NCI-H2227 treated with DMSO at 0.1 percent for 48 hours (cell line): Measurements from ENCODE around the gene GOT1.

Source experiments
- DNase-seq: peaks from one replicate; lab custom pipeline; 2025; lab: John Stamatoyannopoulos, UW

The GOT1 gene

GRCh38 chr10:99433378-99434020 is 3.1 kb upstream of the GOT1 start:
- no peak for DNase-seq

- DNase-seq, result no peak
Observed at GRCh38 chr10:99432881-99433280, 2.5 kb upstream of the GOT1 start.

GRCh38 chr10:99432047-99432446 is 1.6 kb upstream of the GOT1 start:
- no peak for DNase-seq

- no peak for DNase-seq
Observed at GRCh38 chr10:99431190-99431760, 851 bp upstream of the GOT1 start.

- DNase-seq, result no peak
Observed at GRCh38 chr10:99430116-99430450, 341 bp downstream of the GOT1 start.

DNA sequence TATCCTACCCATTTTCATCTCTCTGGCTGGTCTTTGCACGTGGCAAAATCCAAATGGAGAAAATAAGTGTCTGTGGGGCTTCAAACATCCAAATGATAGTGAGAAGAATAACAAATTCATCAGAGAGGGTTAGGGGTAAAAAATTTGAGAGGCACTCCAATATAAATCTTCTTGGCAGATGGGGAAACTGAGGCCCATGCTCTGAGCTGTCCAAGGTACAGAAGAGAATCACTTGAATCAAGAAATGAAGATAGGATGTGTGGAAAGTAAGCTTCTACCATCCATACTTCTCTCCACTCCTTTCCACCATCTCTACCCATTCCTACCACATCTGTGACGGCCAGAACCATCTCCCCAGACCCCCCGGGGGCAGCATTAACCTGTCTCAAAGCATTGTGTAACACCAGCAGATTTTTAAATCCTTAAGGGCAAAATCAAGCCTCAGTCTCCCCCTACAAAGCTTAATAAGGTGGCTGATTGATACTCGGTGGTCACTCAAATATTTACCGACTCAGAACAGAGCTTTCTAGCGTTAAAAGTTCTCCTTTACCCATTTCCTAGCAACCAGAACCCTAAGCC is 818 bp downstream of the GOT1 start:
- DNase-seq, result no peak

- no peak for DNase-seq
Observed at GRCh38 chr10:99427566-99428190, 2.7 kb downstream of the GOT1 start.

- no peak for DNase-seq
Observed at GRCh38 chr10:99426689-99427088, 3.7 kb downstream of the GOT1 start.

GRCh38 chr10:99425204-99425603 is 5.2 kb downstream of the GOT1 start:
- no peak for DNase-seq

- DNase-seq, result no peak
Observed at GRCh38 chr10:99424656-99425055, 5.8 kb downstream of the GOT1 start.

GRCh38 chr10:99422529-99423096 is 7.8 kb downstream of the GOT1 start:
- no peak for DNase-seq

GRCh38 chr10:99421233-99421739 is 9.1 kb downstream of the GOT1 start:
- DNase-seq, result no peak

DNA sequence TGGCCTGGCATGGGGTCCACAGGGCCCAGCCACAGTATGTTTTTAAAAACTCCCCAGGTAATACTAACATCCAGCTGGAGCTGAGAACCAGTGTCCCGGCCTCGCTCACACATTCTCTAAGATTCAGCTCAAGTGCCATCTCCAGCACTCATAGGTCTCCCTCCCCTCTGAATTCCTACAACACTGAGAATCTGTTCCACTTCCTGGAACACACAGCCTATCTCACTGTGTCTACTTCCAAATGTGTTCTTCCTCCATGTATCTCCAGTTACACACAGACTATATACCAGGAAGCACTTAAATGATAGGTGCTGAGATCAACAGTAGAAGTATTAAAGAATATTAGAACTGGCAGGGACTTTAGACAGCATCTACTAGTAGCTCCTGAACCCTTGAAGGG is 10.7 kb downstream of the GOT1 start:
- DNase-seq, result no peak

- no peak for DNase-seq
Observed at GRCh38 chr10:99418910-99419624, 11.4 kb downstream of the GOT1 start.

- DNase-seq, result no peak
Observed at GRCh38 chr10:99412099-99412498, 18.3 kb downstream of the GOT1 start.

- DNase-seq, result no peak
Observed at GRCh38 chr10:99411546-99411945, 18.9 kb downstream of the GOT1 start.

- DNase-seq, result no peak
Observed at GRCh38 chr10:99410876-99411275, 19.5 kb downstream of the GOT1 start.

- DNase-seq, result no peak
Observed at GRCh38 chr10:99410146-99410545, 20.3 kb downstream of the GOT1 start.

GRCh38 chr10:99406149-99406548 is 24.3 kb downstream of the GOT1 start:
- DNase-seq, result no peak

DNA sequence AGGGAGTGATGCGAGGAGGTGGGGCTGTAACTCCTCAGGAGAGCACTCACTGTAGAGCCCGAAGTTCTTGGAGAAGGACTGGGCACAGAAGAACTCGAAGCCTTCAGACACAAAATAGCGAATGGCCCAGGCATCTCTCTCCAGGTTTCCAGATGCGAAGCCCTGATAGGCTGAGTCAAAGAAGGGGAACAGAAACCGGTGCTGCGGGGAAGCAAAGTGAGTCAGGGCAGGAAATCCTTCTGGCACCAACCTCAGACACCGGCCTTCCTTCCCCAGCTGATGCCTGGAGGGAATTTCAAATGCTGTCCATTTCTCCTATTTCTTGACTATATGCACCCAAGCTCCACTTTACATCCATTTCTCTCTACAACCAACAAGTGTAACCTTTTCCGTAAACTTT is 26.8 kb downstream of the GOT1 start:
- DNase-seq, result no peak

- DNase-seq, result no peak
Observed at GRCh38 chr10:99399664-99400063, 30.8 kb downstream of the GOT1 start.

GRCh38 chr10:99396471-99396870 is 34.0 kb downstream of the GOT1 start:
- no peak for DNase-seq
